HepG2 (cell line): ENCODE measurements around the gene BBIP1. TPM values are rescaled to one million over a fixed set of nuclear protein-coding genes. Genes with fewer than 3 reads are reported as not detected.
A peak's percentile ranks its signal among the peaks of the same experiment; 100 is the strongest.

Experiments used
- HMGA1 ChIP-seq: sonication (generic); formaldehyde crosslinking; conservative IDR thresholded peaks from 2 replicates; pipeline ENCODE4 v1.4.0; 2020; ENCODE audit warnings: missing genetic modification reagents
- HNF4G ChIP-seq, 2 experiments: sonication (generic) in 1 of 2; formaldehyde crosslinking in 1 of 2; IDR thresholded peaks; 2 replicates each; pipeline versions ENCODE4 v1.4.0 to v1.6.1; 2011 to 2020; ENCODE audit warnings: borderline replicate concordance in 2 of 2, low read depth in 2 of 2, mild to moderate bottlenecking in 2 of 2, low read length in 1 of 2, missing genetic modification reagents in 1 of 2, moderate library complexity in 1 of 2
- KDM3A ChIP-seq: IDR thresholded peaks from 2 replicates; pipeline ENCODE4 v1.6.1; 2018; ENCODE audit warnings: low read depth, missing compliant biosample characterization
- KLF13 ChIP-seq: sonication (generic); formaldehyde crosslinking; IDR thresholded peaks from 2 replicates; pipeline ENCODE4 v1.4.0; 2020; ENCODE audit warnings: mild to moderate bottlenecking, missing genetic modification reagents
- MED13 ChIP-seq: sonication (generic); formaldehyde crosslinking; IDR thresholded peaks from 2 replicates; pipeline ENCODE4 v1.5.0; 2020; ENCODE audit warnings: missing genetic modification reagents
- NFKB2 ChIP-seq: sonication (generic); formaldehyde crosslinking; IDR thresholded peaks from 2 replicates; pipeline ENCODE4 v1.4.0; 2020; ENCODE audit warnings: missing genetic modification reagents, borderline replicate concordance
- POLR2G ChIP-seq: fragments of 200-400 bp; formaldehyde crosslinking; IDR thresholded peaks from 2 replicates; pipeline ENCODE4 v1.6.1; 2018; ENCODE audit warnings: mild to moderate bottlenecking, low read depth, low read length, moderate library complexity
- RXRB ChIP-seq: IDR thresholded peaks from 2 replicates; pipeline ENCODE4 v1.6.1; 2016; ENCODE audit warnings: borderline replicate concordance, missing genetic modification reagents, missing compliant biosample characterization
- SCMH1 ChIP-seq: sonication (generic); formaldehyde crosslinking; IDR thresholded peaks from 2 replicates; pipeline ENCODE4 v1.9.0; 2021; ENCODE audit warnings: missing genetic modification reagents, mild to moderate bottlenecking, borderline replicate concordance
- THAP8 ChIP-seq: sonication (generic); formaldehyde crosslinking; IDR thresholded peaks from 2 replicates; pipeline ENCODE4 v1.5.1; 2020; ENCODE audit warnings: missing genetic modification reagents, mild to moderate bottlenecking, borderline replicate concordance
- ZBTB8A ChIP-seq: sonication (generic); formaldehyde crosslinking; IDR thresholded peaks from 2 replicates; pipeline ENCODE4 v1.4.0; 2020; ENCODE audit warnings: mild to moderate bottlenecking, low read depth, missing genetic modification reagents, borderline replicate concordance
- ZNF275 ChIP-seq: sonication (generic); formaldehyde crosslinking; IDR thresholded peaks from 2 replicates; pipeline ENCODE4 v1.8.0; 2022; ENCODE audit warnings: missing genetic modification reagents, mild to moderate bottlenecking, inconsistent platforms, borderline replicate concordance
- ZNF382 ChIP-seq: sonication (generic); formaldehyde crosslinking; IDR thresholded peaks from 2 replicates; pipeline ENCODE4 v1.5.0; 2020; ENCODE audit warnings: missing genetic modification reagents, mild to moderate bottlenecking, borderline replicate concordance
- ZNF501 ChIP-seq: sonication (generic); formaldehyde crosslinking; IDR thresholded peaks from 2 replicates; pipeline ENCODE4 v1.5.1; 2020; ENCODE audit warnings: mild to moderate bottlenecking, moderate library complexity, missing genetic modification reagents
- ZNF558 ChIP-seq: sonication (generic); formaldehyde crosslinking; IDR thresholded peaks from 2 replicates; pipeline ENCODE4 v1.9.0; 2022; ENCODE audit warnings: mild to moderate bottlenecking, missing genetic modification reagents, borderline replicate concordance
- ZNF7 ChIP-seq: IDR thresholded peaks from 2 replicates; pipeline ENCODE4 v1.6.1; 2016; ENCODE audit warnings: missing biosample characterization, missing genetic modification reagents
- ZNF891 ChIP-seq: sonication (generic); formaldehyde crosslinking; IDR thresholded peaks from 2 replicates; pipeline ENCODE4 v1.5.0; 2020; ENCODE audit warnings: mild to moderate bottlenecking, missing genetic modification reagents
- ZSCAN20 ChIP-seq: sonication (generic); formaldehyde crosslinking; IDR thresholded peaks from 2 replicates; pipeline ENCODE4 v1.4.0; 2020; ENCODE audit warnings: missing genetic modification reagents, mild to moderate bottlenecking, borderline replicate concordance
- ZXDC ChIP-seq: sonication (generic); formaldehyde crosslinking; IDR thresholded peaks from 2 replicates; pipeline ENCODE4 v1.5.0; 2020; ENCODE audit warnings: mild to moderate bottlenecking, missing genetic modification reagents
- polyA plus RNA-seq, 8 experiments: library from polyadenylated mRNA; depleted of rRNA in 3 of 8; stranded (reverse) in 7 of 8; unstranded in 1 of 8; fragments of >200 nt; fragmentation: Illumina TruSeq in 4 of 8; extraction: Trizol in 4 of 8; gene quantifications; 2 replicates each; pipeline versions ENCODE4 v1.2.1 to v1.2.3, GENCODE V29; 2011 to 2016; ENCODE audit warnings: low read depth in 4 of 8, missing spikeins in 1 of 8, mixed read lengths in 1 of 8; ENCODE audit not compliant: insufficient read depth in 1 of 8
- total RNA-seq, 5 experiments: library from RNA; depleted of rRNA; stranded (reverse); fragments of >200 nt; fragmentation: Illumina TruSeq; extraction: Trizol; gene quantifications; 2 replicates each; pipeline ENCODE4 v1.2.3, GENCODE V29; 2016; ENCODE audit warnings: low read depth in 1 of 5
- TF ChIP-seq, protein P1 (sequence below): IDR thresholded peaks from 2 replicates; pipeline ENCODE4 v1.6.1; 2016; ENCODE audit warnings: missing biosample characterization, missing genetic modification reagents, low read depth

The BBIP1 gene
- total and polyA plus RNA-seq, 2 of the 13 experiments (the other 11 are each of a cell fraction or from before 2014, with no cell fraction given) = 18.3 to 24.1 TPM

GRCh38 chr10:110872145-110872983, 46.6 kb downstream of the BBIP1 start (continued):
- TF ChIP-seq SCMH1 (CRISPR knock-in tag) (no peak), RXRB (CRISPR knock-in tag) (no peak; the same call in 1 of the 2 replicates), ZNF501 (CRISPR knock-in tag) (no peak), ZNF891 (0 out of 2 replicates have a peak, but pooled peaks have one; percentile 44), ZNF382 (no peak), HNF4G (IDR thresholded peaks at IDR 0.05; ENCODE audit: borderline replicate concordance, low read depth, low read length) (no peak), HNF4G (CRISPR knock-in tag; IDR thresholded peaks at IDR 0.05; ENCODE audit: borderline replicate concordance, low read depth) (0 out of 2 replicates have a peak, but pooled peaks have one; percentile 33), THAP8 (CRISPR knock-in tag) (no peak), POLR2G (no peak; the same call in none of the 2 replicates), ZNF275 (no peak; the same call in 1 of the 2 replicates), KLF13 (CRISPR knock-in tag) (no peak), ZNF7 (CRISPR knock-in tag) (no peak), ZBTB8A (CRISPR knock-in tag) (no peak), HMGA1 (CRISPR knock-in tag) (no peak), KDM3A (no peak), ZNF558 (CRISPR knock-in tag) (no peak), NFKB2 (CRISPR knock-in tag) (peak; percentile 53; the same call in 1 of the 2 replicates), MED13 (CRISPR knock-in tag) (0 out of 2 replicates have a peak, but pooled peaks have one; percentile 62), ZXDC (CRISPR knock-in tag) (no peak), ZSCAN20 (CRISPR knock-in tag) (no peak)
- TF ChIP-seq, protein P1, sequence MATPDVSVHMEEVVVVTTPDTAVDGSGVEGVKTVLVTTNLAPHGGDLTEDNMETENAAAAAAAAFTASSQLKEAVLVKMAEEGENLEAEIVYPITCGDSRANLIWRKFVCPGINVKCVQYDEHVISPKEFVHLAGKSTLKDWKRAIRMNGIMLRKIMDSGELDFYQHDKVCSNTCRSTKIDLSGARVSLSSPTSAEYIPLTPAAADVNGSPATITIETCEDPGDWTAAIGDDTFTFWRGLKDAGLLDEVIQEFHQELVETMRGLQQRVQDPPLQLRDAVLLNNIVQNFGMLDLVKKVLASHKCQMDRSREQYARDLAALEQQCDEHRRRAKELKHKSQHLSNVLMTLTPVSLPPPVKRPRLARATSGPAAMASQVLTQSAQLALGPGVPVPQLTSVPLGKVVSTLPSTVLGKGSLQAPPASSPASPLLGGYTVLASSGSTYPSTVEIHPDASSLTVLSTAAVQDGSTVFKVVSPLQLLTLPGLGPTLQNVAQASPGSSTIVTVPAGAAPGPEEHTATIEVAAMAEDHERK (CRISPR knock-in tag) = no peak
